GM19452 (cell line): Measurements from ENCODE around the gene PAPPA2.

Experiments
- ATAC-seq: cut with Tn5 transposase; IDR thresholded peaks from one replicate; pipeline ENCODE4 v1.9.1; 2021; ENCODE audit not compliant: unreplicated experiment

The PAPPA2 gene

GRCh38 chr1:176795929-176796328 lies 333.0 kb downstream of the PAPPA2 start:
- no peak for ATAC-seq

GRCh38 chr1:176796583-176796982 lies 333.6 kb downstream of the PAPPA2 start:
- no peak for ATAC-seq

GRCh38 chr1:176799327-176799726 lies 336.4 kb downstream of the PAPPA2 start:
- no peak for ATAC-seq

- no peak for ATAC-seq
Measured at GRCh38 chr1:176800978-176801513, 338.1 kb downstream of the PAPPA2 start.

GRCh38 chr1:176801514-176802020 lies 338.6 kb downstream of the PAPPA2 start:
- ATAC-seq: no peak

GRCh38 chr1:176802316-176802715 lies 339.3 kb downstream of the PAPPA2 start:
- no peak for ATAC-seq

GRCh38 chr1:176803042-176803441 lies 340.1 kb downstream of the PAPPA2 start:
- no peak for ATAC-seq

GRCh38 chr1:176803596-176803995 lies 340.6 kb downstream of the PAPPA2 start:
- no peak for ATAC-seq

GRCh38 chr1:176809292-176809691 lies 346.3 kb downstream of the PAPPA2 start:
- ATAC-seq: no peak

- no peak for ATAC-seq
Measured at GRCh38 chr1:176811511-176812288, 348.7 kb downstream of the PAPPA2 start.

GRCh38 chr1:176815621-176816020 lies 352.6 kb downstream of the PAPPA2 start:
- no peak for ATAC-seq

- no peak for ATAC-seq
Measured at GRCh38 chr1:176816232-176816631, 353.3 kb downstream of the PAPPA2 start.

- ATAC-seq: no peak
Measured at GRCh38 chr1:176820391-176821031, 357.5 kb downstream of the PAPPA2 start.

- ATAC-seq: no peak
Measured at GRCh38 chr1:176826265-176826664, 363.3 kb downstream of the PAPPA2 start.

GRCh38 chr1:176829261-176829660 lies 366.3 kb downstream of the PAPPA2 start:
- no peak for ATAC-seq

- ATAC-seq: no peak
Measured at GRCh38 chr1:176831150-176831549, 368.2 kb downstream of the PAPPA2 start.

- no peak for ATAC-seq
Measured at GRCh38 chr1:176837708-176838107, 374.7 kb downstream of the PAPPA2 start.

- ATAC-seq: no peak
Measured at GRCh38 chr1:176838276-176838995, 375.5 kb downstream of the PAPPA2 start.

- no peak for ATAC-seq
Measured at GRCh38 chr1:176839216-176839615, 376.2 kb downstream of the PAPPA2 start.

GRCh38 chr1:176841238-176841637 lies 378.3 kb downstream of the PAPPA2 start:
- no peak for ATAC-seq
